NCI-H2081 (cell line): ENCODE measurements around the gene DCLK1.

Experiments
- DNase-seq, 2 experiments: peaks; one replicate each; lab custom pipeline; 2025; lab: John Stamatoyannopoulos, UW

The DCLK1 gene

DNA sequence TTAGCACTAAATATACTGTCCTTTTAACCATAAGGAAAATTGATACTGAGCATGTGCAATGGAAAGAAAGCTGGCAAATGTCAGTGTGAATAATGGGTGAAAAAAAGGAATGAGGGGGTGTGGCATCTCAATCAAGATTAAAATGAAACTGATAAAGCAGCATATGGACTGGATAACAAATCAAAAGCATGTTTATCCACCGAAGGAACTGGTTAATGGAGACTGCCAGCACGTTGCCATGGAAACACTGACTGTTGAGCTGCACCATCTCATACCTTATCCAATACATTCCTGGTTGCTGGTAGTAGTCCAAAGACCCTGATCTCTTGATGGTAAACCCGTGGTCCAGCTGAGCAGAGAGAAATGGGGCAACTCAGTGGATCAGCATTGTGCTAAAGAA, 343.2 kb downstream of the DCLK1 start:
- no peak for DNase-seq

DNA sequence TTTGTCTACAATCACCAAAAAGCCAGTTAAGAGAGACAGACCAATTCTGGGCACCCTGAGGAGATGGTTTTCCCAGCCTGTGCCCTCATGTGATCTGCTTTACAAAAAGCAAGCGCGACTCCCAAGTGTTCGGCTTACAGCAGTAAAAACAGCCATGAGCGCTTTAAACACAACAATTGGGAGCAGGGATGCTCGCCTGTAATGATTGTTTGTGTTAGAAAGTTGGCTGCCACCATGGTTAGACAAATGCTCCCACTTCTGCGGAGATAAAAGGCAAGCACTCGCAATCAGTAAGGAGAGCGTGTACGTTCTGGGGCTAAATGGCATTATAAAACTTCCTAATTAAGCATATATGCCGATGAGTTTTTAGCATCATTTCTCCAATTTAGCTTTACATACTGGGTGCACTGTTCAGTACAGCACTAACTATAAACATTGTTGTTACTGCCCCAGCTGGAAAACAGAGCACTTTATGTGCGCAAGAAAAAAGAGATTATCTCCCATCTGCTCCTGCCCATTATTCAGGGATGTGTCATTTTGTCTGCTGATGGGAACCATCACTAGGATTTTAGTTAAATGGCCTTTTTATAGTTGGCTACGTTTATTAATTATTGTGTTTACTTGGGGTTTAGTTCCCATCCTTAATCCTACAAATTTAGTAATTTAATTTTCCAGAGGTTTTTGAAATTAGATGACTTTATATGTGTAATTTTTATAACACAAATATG, 345.4 kb downstream of the DCLK1 start:
- DNase-seq, result peak in 1 of 2 experiments; percentile 57

DNA sequence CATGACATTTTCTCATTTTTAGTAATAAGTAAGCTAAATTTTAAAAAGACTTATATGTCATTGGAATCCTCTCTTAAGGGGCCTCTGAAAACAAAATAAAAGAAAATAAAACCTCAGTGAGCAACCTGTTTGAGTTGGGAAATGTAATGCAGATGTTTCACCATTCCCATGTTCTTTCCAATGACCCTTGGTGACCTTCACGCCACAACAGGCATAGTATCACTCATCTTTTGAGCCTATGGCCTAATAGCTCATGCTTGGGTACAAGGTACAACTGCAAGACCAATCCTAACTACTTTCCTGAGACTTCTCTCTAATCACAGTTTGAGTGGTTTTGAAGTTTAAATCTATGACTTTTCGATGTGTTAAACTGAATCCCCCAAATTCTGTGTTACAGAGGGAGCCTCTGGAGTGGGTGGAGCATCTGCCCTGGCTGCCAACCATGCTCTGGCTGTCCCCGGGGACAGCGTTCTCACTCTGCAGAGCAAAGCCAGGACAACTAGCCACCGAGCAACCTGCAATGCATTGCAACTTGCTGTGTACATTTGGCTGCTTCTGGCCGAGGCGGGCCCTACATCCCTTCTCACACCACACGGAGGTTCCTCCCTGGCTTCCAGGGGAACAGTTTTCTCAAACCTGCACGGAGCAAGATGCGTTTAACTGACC, 346.8 kb downstream of the DCLK1 start:
- DNase-seq, result no peak

DNA sequence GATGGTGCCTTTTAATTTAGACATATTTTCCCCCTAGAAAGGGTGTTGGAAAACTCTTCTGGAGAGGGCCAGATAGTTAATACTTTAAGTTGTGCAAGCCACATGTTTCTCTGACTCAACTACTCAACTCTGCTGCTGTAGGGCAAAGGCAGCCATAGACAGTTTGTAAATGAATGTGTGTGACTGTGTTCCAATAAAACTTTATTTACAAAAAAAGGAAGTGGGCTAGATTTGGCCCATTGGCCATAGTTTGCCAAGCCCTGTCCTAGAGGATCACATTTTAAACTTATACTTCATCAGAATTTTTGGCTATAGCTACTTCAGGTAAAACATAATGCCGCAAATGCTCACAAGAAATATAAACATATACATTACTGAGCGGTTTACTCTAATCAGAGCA, 348.4 kb downstream of the DCLK1 start:
- DNase-seq, result no peak

DNA sequence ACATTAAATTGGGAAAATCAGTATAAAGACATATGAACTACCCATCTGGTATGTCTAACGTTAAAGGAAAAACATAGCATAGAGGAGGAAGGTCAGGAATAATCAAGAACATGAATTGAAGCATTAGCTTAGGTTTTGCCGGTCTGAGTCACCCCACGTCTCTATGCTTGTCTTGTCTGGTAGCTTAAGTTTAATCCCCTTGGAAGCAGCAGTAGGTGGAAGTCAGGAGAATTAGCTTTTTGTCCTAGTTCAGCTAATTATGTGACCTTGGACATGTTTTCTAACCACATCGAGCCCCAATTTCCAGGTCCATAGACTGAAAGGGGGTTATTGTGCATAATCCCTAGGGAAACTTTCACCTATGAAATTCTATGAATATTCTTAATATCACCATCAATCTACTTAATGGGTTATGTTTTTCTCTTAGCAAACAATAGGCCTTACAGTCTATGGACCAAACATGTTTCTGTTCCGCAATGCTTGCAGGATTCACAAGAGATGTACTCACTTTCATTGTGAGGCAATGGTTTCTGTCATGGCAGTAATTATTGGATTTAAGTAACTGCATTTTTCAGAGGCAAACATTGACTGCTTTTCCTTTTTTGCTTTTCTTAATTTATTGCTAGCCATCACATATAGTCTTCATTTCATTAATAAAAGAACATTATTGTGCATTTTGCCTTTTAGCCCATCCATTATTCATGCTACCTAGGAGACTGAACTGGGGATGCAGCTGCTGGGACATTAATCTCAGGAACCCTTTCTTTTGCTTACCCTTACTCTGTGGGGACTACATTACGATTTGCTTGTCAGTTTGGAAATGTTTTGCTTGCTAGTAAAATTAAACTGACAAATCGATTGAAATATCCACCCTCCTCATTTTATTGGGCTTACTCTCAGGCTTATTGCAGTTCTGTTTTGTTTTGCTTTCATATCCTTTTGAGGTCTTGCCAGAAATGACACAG, 349.9 kb downstream of the DCLK1 start:
- no peak for DNase-seq

DNA sequence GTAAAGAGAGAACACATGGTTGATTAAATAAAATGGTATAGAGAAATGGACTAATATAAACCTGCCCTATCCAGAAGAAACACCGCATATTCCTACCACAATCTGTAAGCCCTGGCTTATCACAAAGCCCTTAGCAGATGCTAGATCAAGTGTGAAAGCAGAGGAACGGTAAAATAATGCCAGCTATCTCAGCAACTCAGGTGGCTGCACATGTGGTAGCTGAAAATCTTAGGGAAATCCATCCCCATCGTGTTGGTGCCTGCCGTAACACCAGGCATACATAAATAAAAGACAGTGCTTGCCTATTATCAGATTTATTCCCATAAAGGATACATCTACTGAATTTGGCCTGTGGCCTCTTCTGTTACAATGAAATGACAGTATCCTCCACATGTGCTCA, 350.6 kb downstream of the DCLK1 start:
- no peak for DNase-seq

DNA sequence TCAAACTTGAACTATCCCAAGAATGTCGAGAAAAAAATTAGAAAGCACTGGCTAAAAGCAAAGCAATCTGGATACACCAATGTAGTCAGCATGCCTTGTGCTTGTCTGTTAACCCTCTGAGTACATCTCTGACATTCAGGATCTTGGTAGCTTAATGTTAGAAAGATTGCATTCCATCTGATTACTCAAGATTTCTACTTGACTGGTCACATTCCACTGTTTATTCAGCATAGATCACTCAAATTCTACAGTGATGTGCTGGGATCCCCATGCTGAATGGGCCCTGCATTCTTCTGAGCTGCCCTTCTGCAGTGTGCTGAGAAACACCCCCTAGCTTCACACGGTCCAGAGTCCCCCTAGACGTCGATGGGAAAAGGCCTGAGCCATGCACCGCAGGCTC, 359.3 kb downstream of the DCLK1 start:
- DNase-seq, result no peak

DNA sequence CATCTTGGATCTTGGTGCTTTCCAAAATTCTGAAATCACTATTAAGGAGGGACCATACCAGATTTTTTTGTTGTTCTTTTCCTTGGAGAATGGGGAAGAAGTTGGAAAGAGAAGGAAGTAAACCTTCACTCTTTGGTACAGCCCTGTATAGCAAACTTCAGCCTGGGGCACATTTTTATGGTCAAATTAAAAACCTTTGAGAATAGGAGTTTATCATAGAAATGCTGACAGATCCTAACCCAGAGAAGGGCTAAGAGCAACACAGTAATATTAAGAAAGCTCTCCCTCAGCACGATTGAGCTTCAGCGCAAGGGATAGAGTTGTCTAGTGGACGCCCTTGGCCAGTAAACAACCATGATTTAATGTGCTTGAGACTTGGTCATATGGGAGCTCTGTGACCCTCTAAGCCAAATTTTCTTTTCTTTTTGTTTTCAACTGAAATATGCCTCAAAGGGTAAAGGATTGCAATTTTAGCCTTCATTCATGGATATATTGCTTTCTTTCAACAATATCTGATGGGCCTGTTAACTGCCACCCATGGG, 360.4 kb downstream of the DCLK1 start:
- no peak for DNase-seq

DNA sequence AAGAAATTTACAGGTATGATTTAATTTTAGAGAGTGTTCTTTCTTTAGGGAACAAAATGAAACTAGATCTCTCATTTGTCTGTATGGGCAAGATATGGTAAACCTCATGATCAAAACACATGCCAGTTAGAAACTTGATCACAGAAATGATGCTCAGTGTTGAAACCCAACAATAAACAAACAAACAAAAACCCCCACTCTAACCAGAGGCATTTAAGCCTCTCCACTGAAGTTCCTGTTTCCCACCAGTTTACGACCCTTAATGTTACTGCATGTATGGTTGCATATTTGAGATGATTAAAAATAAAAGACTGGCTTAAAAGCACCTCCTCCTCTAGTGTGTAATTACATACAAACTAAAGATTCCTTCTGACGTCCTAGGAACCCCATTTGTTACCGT, 361.4 kb downstream of the DCLK1 start:
- DNase-seq, result no peak

DNA sequence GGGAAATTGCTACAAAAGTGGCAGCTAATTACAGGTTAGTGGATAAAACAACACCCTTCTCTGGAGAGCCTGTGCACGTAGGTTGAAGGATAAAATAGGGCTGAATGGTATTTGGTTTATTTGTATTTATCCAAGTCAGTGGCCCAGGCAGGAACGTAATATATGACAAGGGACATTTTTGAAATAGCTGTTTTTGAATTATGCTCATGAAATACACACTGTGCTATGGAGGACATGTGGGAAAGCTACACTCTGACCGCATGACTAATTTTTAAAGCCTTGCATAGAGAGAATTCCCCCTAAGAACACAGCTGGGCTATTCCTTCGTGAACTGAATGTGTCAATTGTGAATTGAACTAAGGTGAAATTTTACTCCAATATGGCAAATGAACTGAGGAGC, 362.6 kb downstream of the DCLK1 start:
- DNase-seq, result no peak

DNA sequence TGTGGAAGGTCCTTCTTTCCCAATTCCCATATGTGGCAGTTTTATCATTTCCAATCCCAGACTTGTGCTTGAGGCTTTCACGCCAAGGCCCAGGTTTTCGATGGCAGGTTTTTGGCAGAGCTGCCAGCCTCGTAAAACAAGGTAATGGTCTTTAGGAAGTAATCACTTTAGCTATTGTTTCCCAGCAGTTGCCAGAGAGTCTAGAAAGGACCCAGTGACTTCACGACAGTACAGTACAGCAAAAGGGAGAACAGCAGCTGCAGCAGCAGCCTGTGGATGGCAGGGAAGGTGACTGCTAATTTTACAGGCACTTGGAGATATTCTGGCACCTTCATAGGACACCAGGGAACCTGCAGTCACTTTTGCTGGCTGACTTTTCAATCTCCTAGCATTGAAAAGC, 363.1 kb downstream of the DCLK1 start:
- peak; percentile 68 to 92 for DNase-seq

DNA sequence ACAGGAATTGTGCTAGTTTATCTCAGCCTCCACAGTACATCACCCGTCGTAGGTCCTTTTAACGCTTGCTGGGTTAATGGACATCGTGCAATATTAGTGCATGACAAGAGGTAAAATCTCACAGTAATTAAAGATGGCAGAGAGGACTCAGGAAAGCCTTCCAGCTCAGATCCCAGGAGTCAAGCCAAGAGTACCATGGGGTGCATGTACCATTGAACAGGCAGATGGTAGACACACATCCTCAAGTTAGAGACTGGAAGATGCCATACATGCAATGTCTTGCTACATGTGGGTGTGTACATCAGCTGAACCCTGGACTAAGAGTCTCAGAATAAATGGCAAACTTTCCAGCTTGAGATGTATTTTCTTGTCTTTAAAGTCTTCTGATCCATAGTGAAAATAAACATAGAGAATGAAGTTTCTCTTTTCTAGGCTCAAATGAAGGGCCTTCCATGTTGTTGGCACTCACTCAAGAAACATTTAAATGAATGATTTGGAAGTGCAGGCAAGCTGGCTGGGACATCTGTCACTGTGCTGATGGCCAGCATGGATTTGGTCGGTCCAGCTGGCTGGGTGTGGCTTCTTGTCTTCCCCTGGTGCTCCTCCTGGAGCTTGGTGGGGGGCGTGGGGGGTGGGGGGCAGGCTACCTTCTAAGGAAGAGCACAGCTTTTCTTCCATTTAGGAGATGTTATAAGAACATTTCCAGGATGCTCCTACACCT, 363.8 kb downstream of the DCLK1 start:
- DNase-seq, result peak in 1 of 2 experiments; percentile 18

DNA sequence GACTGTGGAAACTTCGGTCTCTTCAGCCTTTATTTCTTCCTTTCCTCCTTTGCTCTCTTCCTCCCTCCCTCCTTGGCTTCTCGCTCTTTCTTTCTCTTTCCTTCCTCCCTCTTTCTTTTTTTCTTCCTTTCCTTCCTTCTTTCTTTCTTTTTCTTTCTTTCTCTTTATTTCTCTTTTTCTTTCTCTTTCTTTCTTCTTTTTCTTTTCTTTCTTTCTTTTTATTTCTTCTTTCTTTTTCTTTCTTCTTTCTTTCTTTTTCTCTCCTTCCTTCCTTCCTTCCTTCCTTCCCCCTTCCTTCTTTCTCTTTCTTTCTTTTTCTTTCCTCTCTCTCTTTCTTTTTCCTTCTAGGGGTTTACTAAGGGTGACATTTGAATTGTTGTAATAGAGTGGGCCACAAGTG, 364.5 kb downstream of the DCLK1 start:
- no peak for DNase-seq

DNA sequence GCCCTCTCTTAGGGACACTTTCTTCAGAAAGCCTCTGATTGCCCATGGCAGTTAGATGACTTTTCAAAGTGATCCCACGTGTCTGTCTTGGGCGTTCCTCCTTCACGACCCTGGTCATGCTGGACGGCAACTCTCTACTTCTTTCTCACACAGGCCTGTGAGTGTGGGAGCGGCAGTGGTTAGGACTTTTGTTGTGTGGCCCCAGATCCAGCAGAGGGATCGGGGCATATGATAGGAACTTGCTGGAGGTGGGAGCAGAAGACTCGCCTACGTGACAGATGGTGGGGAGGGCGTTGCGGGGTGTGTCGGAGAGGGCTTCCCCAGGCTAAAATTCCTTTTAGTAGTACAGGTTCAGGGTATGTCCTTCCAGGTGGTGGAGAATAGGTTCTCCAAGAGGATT, 365.2 kb downstream of the DCLK1 start:
- no peak for DNase-seq

DNA sequence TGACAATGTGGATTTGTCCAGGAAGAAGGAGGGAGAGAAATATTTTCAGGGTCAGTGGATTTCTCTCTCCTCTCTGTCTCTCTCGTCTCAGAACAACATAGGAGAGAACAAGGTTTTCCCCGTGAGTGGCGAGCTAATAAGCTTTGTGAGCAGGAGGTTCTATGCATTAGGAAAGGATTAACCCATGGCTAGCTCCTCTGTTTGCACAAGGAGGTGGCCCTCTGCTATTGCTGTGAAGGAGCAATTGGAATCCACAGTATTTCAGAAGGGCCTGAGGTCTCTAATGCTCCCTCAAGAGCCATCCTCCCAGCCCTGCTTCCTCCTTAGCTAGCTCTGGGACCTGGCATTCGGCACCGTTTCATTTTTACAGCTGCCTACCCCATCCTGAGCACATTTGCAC, 365.8 kb downstream of the DCLK1 start:
- no peak for DNase-seq

DNA sequence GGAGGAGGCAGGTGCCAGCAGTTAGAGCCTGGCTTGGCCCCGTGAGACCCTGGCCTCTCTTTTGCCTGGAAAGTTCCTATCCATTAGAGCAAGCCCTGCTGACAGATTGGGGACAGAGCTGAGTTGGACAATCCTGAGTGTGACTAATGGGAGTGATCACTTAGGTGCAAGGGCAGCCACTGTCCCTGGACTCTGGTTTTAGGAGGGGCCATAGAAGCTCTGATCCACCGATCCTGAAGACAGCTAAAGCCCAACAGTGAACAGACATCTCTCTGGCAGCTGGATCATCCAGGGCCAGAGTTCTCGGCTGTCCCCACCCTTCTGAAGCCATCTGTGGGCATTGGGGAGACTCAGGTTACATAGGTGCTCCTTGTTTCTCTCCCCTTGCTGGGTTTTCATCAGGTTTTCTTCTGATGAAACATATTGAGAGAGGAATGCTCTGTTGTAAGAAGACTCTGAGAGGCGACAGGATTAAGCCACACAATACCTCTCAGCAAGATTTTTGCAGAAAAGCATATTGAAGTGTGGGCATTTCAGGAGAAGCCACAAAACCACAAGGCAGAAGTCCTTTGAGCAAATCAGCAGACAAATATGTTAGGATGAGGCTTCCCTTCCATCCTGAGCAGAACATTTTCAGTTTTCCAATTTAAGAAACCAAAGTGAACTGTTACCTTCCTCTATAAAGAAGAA, 366.7 kb downstream of the DCLK1 start:
- DNase-seq, result no peak

DNA sequence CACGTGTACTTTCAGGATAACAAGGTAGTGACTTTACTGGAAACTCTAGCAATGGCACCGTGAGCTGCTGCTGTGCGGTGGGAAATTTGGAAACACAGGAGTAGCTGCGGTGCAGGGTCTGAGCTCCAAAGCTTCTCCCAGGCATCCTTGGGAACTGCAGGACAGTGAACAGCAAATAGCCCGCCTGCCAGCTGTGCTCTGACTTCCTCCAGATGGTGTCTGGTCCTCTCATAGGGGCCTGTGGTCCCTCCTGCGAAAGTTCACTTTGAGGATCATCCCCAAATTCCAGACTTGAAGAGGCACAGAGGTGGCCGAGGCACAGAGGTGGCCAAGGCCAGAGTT, 367.4 kb downstream of the DCLK1 start:
- no peak for DNase-seq

DNA sequence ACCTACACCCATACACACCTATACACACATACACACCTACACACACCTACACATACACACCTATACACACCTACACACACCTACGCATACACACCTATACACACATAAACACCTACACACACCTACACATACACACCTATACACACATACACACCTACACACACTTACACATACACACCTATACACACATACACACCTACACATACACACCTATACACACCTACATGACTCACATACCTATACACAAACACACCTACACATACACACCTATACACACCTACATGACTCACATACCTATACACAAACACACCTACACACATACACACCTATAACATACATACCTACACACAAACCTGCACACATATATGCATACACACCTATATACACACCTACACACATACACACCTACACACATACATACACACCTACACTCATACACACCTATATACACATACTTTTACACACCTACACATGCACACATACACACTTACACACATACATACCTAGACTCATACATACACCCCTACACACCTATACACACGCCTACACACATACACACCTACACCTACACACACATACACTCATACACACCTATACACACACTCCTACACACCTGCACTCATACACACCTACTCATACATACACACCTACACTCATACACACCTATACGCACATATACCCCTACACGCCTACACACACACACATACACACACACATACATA, 368.0 kb downstream of the DCLK1 start:
- no peak for DNase-seq

DNA sequence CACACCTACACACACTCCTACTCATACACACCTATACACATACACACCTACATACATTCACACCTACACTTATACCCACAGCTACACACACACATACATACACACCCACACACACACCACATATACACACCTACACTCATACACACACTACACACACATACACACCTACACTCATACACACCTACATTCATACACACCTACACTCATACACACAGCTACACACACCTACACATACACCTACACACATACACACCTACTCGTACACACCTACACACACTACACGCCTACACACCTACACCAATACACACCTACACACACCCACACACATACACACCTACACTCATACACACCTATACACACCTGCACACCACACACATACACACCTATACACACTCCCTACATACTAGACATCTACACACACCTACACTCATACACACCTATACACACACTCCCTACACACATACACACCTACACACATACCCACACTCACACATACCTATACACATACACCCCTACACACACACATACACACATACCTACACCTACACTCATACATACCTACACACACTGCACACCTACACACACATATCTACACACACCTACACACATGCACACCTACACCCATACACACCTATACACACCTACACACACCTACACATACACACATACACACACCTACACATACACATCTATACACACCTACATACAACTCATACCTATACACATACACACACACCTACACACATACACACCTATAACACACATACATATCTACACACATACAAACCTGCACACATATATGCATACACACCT, 369.5 kb downstream of the DCLK1 start:
- no peak for DNase-seq
